Rectal smooth muscle tissue (tissue), 1 donor: ENCODE measurements around the gene HOTAIR.

Experiments
- H3K27ac ChIP-seq: one replicate; pipeline ENCODE4 v1.7.0; 2013; ENCODE audit warnings: low read depth, low read length, inconsistent platforms
- H3K27me3 ChIP-seq: one replicate; pipeline ENCODE4 v1.7.0; 2013; ENCODE audit warnings: low read length; ENCODE audit not compliant: control insufficient read depth, insufficient read depth
- H3K36me3 ChIP-seq: one replicate; pipeline ENCODE4 v1.7.0; 2013; ENCODE audit warnings: low read length; ENCODE audit not compliant: control insufficient read depth, insufficient read depth
- H3K4me1 ChIP-seq: one replicate; pipeline ENCODE4 v1.7.0; 2013; ENCODE audit warnings: low read length; ENCODE audit not compliant: control insufficient read depth, insufficient read depth
- H3K4me3 ChIP-seq: one replicate; pipeline ENCODE4 v1.7.0; 2013; ENCODE audit warnings: low read length
- H3K9ac ChIP-seq: one replicate; pipeline ENCODE4 v1.7.0; 2013; ENCODE audit warnings: low read length

HOTAIR gene

DNA sequence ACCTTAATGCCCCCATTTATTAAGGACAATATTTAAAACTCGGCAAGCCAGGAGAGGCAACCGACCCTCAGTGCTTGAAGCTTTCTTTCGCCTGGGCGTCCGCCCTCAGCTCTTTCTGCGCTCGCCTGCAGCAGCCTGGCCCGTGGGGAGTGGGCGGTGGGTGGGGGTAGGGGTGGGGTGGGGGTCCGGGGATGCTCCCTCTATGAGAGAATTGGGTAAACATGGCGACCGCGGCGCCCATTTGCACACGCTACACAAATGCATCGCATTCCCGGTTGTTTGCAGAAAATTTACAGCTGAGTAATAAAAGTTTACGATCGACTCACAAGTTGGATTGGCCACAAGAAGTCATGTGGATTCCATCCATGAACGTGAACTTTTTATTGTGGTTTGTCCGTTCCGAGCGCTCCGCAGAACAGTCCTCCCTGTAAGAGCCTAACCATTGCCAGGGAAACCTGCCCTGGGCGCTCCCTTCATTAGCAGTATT is 41.8 kb upstream of the HOTAIR start:
- peaks cover 64% of the 10 kb centered on the region for H3K27me3 ChIP-seq
- no peaks in the 10 kb centered on the region for H3K4me1 ChIP-seq
- H3K27ac ChIP-seq, result no peak overlapping the region
- no peaks in the 10 kb centered on the region for H3K36me3 ChIP-seq
- H3K9ac ChIP-seq, result no peak overlapping the region
- no peak overlapping the region for H3K4me3 ChIP-seq

- Histone ChIP-seq H3K36me3 (no peaks in the 10 kb centered on the region), H3K9ac (no peak overlapping the region), H3K4me3 (no peak overlapping the region), H3K27ac (no peak overlapping the region), H3K4me1 (no peaks in the 10 kb centered on the region), H3K27me3 (peaks cover 63% of the 10 kb centered on the region)
Measured at GRCh38 chr12:54016051-54016450, 41.3 kb upstream of the HOTAIR start.

DNA sequence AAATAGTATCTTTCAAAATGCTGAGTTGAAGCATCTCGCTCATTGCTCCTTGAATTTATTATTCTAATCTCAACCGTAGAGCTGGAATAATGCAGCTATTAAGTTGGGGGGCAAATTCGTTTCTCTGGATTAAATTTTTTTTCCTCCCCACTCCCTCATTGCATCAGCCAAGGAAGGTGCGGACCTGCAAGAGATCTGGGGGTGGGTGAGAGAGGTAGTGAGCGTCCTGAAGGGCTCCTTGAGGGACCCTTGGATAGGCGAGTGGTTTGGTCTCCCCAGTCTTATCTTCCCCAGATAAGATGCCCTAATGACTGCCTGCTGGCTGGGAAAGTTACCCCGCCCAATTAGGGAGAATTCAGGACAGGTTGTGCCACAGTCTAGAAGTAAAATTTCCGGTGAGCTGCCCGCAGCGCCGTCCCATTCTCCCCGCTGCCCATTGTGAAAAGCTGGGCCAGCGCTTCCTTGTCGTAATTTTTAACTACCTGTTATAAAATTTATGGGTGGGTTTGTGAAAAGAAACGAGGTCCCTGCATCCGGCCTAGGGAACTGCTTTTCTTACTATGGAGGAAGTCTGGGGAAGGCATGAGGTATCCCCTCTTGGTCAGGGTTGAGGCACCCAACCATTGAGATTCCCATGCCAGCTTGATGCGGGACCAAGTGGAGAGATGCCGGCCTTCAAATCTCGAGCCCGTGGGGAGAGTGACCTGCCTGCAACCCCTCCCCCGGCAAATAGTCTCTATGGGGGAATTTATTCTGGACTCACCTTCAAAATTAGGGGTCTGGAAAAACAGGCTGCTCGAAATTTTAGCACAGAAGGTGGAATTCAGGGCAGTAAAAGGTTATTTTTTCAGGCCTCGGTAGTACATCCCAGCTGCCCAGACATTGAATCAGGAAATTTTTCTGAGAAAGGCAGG is 40.5 kb upstream of the HOTAIR start:
- Histone ChIP-seq H3K4me3 (no peak overlapping the region), H3K36me3 (no peaks in the 10 kb centered on the region), H3K27ac (no peak overlapping the region), H3K4me1 (no peaks in the 10 kb centered on the region), H3K9ac (no peak overlapping the region), H3K27me3 (peaks cover 66% of the 10 kb centered on the region)

DNA sequence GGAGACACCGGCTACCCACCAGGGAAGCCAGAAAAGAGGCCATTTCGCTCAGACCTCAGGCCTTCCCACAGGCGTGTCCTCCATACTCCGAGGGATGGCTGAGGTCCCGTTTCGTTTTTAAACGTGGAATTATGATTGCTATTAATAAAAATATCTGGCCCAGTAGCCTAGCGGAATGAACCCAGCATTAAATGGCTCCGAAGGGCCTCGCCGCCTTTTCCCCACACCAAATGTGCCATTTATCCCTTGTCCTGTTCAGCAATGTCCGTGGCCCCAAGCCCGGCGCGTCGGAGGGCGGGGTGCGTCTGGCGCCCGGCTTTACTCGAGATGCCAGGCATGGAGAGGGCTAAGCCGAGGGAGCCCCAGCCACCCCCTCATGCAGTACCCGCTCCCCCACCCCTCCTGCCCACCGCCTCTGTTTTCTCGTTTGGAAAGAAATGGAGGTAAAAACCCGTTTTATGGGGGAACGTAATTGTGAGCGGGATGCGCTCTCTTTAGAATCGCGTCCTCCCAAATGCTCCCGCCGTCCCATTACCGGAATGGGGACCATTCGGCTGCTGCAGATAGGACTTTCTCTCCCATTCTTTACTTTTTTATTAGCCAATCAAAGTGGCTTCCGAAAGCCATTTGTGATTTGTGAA is 39.7 kb upstream of the HOTAIR start:
- Histone ChIP-seq H3K36me3 (no peaks in the 10 kb centered on the region), H3K4me3 (no peak overlapping the region), H3K27me3 (peaks cover 71% of the 10 kb centered on the region), H3K4me1 (peaks cover under 1% of the 10 kb centered on the region), H3K9ac (no peak overlapping the region), H3K27ac (no peak overlapping the region)

GRCh38 chr12:54012631-54013409 is 38.1 kb upstream of the HOTAIR start:
- Histone ChIP-seq H3K9ac (no peak overlapping the region), H3K4me1 (peaks cover 3% of the 10 kb centered on the region), H3K4me3 (no peak overlapping the region), H3K27me3 (peaks cover 70% of the 10 kb centered on the region), H3K27ac (no peak overlapping the region), H3K36me3 (no peaks in the 10 kb centered on the region)

DNA sequence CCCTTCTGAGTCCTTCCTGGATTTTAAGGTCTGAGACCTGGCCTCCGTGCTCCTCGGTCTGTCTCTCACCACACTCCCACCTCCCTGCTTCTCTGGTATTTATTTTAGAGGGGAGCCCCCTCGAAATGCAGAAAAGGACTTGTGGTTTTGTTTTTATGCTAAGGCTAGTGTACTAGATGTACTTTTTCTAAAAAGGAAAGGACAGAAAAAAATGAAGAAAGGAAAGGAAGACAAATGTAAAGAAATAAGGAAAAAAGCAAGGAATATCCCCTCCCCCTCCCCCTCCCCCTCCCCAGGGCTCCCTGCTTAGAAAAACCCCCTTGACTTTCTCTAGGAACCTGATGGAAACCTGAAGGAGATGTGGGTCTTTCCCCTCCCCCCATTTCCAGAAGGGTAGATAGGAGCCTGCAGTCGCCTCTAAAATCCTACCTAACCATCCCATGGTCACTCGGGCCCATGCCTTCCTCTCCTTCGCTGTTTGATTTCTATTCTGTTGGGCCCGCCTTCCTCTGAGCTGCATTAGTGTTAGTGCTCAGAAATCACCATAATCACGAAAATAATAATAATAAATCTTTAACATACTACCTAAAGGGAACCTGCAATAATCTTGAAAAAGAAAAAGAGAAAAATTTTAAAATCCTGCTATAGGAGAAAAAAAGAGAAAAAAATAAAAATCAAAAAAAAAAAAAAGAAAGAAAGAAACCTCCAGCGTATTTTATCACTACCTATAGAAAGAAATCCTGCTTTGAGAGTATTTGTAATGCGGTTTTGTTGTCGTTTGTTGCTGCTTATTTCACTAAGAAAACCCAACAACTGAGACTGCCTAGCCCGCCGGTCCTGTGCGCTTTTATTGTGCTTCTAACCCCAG is 37.1 kb upstream of the HOTAIR start:
- Histone ChIP-seq H3K4me1 (peaks cover 3% of the 10 kb centered on the region), H3K27me3 (peaks cover 72% of the 10 kb centered on the region), H3K4me3 (no peak overlapping the region), H3K9ac (no peak overlapping the region), H3K27ac (no peak overlapping the region), H3K36me3 (no peaks in the 10 kb centered on the region)

DNA sequence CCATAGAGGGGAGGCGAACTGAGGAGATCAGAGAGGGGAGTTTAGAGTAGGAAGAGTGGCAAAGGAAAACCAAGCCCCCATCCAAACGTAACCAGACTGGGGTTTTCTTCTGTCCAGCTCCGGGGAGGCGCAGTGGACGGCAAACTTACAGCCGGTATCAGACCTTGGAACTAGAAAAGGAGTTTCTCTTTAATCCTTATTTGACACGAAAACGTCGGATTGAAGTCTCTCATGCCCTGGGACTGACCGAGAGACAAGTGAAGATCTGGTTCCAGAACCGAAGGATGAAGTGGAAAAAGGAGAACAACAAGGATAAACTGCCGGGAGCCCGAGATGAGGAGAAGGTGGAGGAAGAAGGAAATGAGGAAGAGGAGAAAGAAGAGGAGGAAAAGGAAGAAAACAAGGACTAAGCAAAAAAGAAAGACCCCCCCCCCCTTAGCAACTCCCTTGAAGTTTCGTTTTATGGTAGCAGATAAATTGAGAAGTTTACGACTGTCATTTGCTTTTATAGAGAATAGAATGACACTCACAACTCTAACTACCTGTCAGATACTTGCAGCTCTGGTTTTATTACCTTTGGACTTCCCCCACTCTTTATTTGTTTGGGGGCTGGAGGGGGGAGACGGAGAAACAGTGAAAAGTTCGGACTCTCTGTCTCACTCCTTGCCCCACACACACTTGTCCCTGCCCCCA is 36.4 kb upstream of the HOTAIR start:
- Histone ChIP-seq H3K4me3 (no peak overlapping the region), H3K27ac (no peak overlapping the region), H3K27me3 (peaks cover 74% of the 10 kb centered on the region), H3K9ac (no peak overlapping the region), H3K4me1 (peaks cover 3% of the 10 kb centered on the region), H3K36me3 (no peaks in the 10 kb centered on the region)

DNA sequence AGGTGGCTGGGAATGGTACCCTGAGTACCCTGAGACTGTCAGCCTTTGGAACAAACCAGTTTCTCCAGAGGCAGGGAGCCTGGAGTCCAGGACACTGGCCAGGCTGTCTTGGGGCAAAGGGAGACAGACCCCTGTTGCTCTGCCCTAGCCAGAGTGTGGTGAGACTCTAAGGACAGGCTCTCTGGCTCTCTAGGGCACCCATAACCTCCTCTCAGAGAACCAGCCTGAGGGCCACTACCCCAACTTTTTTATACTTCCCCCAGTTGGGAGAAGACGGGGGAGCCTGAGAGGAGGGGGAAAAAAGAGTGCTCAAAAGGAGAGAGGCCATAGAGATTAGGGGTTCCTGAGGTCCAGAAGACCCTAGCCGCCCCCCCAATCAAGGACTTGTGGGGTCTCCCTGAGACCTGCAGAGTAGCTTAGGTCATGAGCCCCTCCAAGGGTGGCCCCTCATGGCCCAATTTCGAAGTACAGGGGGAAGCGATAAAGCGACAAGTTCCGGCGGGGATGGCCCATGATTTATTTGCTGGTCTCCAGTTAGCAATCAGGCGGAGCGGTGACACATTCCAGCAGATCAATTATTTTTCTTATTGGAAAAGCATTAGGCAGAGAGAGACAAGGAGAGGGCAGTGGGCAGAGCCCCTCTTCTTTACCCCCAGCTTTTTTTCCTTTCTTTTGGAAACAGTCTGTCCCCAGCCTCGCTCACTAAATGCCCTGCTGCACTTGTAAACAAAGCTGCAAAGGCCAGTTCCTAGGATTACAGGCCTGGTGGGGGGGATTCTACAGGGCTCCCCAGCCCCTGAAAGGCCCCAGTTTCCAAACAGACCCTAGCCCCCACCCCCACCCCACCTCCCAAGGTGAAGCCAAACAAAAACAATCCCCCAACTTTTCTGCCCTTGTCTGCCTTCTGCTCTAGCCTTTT is 35.6 kb upstream of the HOTAIR start:
- peaks cover 3% of the 10 kb centered on the region for H3K4me1 ChIP-seq
- peaks cover 74% of the 10 kb centered on the region for H3K27me3 ChIP-seq
- H3K4me3 ChIP-seq, result no peak overlapping the region
- H3K27ac ChIP-seq, result no peak overlapping the region
- H3K9ac ChIP-seq, result no peak overlapping the region
- no peaks in the 10 kb centered on the region for H3K36me3 ChIP-seq

- no peak overlapping the region for H3K9ac ChIP-seq
- H3K27ac ChIP-seq, result no peak overlapping the region
- H3K4me1 ChIP-seq, result peaks cover 3% of the 10 kb centered on the region
- H3K4me3 ChIP-seq, result no peak overlapping the region
- H3K36me3 ChIP-seq, result no peaks in the 10 kb centered on the region
- peaks cover 75% of the 10 kb centered on the region for H3K27me3 ChIP-seq
Measured at GRCh38 chr12:54009171-54010052, 34.7 kb upstream of the HOTAIR start.

GRCh38 chr12:54008260-54008552 is 33.5 kb upstream of the HOTAIR start:
- no peak overlapping the region for H3K9ac ChIP-seq
- no peaks in the 10 kb centered on the region for H3K36me3 ChIP-seq
- H3K27me3 ChIP-seq, result peaks cover 67% of the 10 kb centered on the region
- H3K4me3 ChIP-seq, result no peak overlapping the region
- H3K4me1 ChIP-seq, result peaks cover 3% of the 10 kb centered on the region
- no peak overlapping the region for H3K27ac ChIP-seq
